DOHH2 (cell line): ENCODE measurements around the gene ZNF273.

Experiments
- CTCF ChIP-seq: fragments of 200-600 bp; sonication (generic); IDR thresholded peaks from one replicate; pipeline ENCODE4 v1.5.1; 2014; ENCODE audit warnings: antibody characterized with exemption, mild to moderate bottlenecking, low read depth, low read length; ENCODE audit not compliant: poor library complexity, severe bottlenecking
- EZH2phosphoT487 ChIP-seq: fragments of 200-600 bp; sonication (generic); IDR thresholded peaks from 2 replicates; pipeline ENCODE4 v1.6.1; 2017; ENCODE audit warnings: borderline replicate concordance, mild to moderate bottlenecking, antibody characterized with exemption, low read length, moderate library complexity, mixed read lengths

GRCh38 chr7:64875258-64875657 lies 27.8 kb upstream of the ZNF273 start:
- TF ChIP-seq CTCF (no peak), EZH2phosphoT487 (no peak)
